HL-60/S4 treated with retinoic acid at 250 ng/mL for 4 days and 3 days (cell line): Measurements from ENCODE around the gene RAB43.
"Not testable (repeated sequence)": the region's sequence is repeated elsewhere in the genome, so short reads cannot be mapped to it uniquely, and the experiment has no call there.

Experiments used
- in situ Hi-C: fragments of 300-500 bp; cut with MboI; formaldehyde crosslinking; loops from 2 replicates; pipeline ENCODE4 v1.7.0; 2022; ENCODE audit warnings: low sequenced_read_pairs

RAB43 gene

DNA sequence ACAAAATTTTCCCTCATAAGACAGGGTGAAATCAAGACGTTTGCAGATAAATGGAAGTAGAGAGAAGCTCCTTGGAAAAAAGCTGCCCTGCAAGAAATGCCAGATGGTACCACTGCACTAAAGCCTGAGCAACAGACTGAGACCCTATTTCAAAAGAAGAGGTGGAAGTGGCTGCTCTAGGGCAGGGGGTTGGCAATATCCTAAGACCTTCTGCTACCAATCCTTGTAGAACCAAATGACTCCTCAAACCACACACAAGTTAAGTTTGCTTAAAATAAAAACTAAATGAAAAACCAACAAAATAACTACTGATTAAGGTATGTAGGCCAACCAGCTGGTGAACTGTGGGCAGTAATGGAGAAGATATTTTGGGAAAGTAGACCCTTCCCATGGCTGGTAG lies 21.3 kb downstream of the RAB43 start:
- in situ Hi-C loops: no loop called here

DNA sequence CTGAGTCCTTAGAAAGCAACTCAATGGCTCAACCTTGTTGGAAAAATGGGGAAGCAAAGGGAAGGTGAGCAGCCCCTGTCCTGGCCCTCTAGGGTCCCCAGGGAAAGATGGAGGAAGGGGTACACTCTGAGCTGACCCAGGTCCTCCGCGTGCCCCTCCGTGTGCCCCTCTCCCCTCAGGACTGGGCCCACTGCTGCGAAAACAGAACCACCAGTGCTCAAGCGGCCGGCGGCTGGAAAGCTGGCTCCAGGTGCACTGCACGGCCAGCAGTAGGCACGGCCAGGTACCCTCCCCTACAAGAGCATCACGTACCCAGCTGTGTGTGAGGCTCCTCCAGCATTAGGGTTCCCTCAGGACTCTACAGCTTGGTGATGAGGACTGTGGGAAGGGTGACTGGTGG lies 26.3 kb downstream of the RAB43 start:
- in situ Hi-C loops: no loop called here

GRCh38 chr3:129088312-129088711 lies 33.3 kb downstream of the RAB43 start:
- in situ Hi-C loops: not testable (repeated sequence)

GRCh38 chr3:129087904-129088303 lies 33.7 kb downstream of the RAB43 start:
- in situ Hi-C loops: not testable (repeated sequence)

- in situ Hi-C loops: no loop called here
Measured at GRCh38 chr3:129087138-129087702, 34.4 kb downstream of the RAB43 start.

DNA sequence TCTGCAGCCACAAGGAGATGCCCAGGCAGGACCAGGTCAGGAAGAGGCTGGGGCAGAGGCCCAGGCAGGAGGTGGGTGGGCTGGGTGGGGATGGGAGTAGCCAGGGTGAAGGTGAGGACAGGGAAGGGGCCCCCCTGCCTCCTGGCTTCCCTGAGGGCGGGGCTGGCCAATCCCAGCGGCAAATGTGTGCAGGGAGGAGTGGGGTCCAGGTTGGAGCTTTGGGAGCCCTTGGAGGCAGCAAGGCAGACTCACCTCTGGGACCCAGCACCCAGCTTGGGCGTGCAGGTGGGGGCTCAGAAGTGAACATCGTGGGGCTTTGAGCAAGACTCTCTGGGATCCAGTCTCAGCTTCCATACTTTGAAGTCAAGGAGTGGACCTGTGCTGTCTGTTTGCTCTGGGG lies 35.8 kb downstream of the RAB43 start:
- in situ Hi-C loops: no loop called here

DNA sequence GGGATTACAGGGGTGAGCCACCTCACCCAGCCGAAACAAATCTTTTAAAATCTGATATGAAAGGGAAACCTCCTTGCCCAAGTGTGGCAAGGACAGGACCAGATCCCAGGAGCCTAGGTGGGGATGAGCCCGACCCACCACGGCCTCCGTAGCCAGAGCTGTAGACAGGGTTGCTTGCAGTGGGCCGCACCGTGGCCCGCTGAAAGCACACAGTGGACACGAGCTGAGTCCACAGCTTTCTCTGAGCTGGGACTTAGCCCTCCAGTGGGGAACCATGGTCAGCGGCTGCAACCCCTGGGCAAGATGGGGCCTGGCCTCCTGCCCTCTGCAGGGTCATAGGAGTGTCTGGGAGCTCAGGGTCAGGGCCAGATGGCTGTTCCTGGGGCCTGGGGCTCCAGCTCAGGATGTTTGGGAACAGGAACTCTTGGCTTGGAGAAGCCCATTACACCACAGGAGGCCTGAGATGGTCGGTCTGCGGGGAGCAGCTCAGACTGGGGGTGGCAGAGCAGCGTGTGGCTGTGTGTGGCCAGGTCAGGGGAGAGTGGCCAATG lies 36.4 kb downstream of the RAB43 start:
- in situ Hi-C loops: no loop called here

- in situ Hi-C loops: no loop called here
Measured at GRCh38 chr3:129084501-129084900, 37.1 kb downstream of the RAB43 start.

GRCh38 chr3:129082026-129082425 lies 39.6 kb downstream of the RAB43 start:
- in situ Hi-C loops: no loop called here

GRCh38 chr3:129081503-129081902 lies 40.1 kb downstream of the RAB43 start:
- in situ Hi-C loops: no loop called here

DNA sequence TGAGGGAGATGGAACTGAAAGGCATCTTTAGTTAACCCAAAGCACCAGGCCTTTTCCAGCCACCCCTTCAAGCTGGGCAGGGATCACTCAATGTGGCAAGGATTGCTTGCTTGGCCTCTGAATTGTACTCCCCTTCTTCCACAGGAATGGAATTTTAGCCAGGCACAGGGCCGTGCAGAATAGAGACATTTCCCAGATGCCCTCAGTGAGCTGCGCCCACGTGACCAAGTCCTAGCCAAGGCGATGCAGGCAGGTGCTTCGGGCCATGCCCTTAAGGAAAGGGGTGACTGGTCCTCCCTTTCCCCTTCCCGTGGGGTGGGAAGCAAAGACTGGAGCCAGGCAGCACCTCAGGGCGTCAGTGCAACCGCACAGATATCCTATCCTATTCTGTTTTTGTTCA lies 43.1 kb downstream of the RAB43 start:
- in situ Hi-C loops: no loop called here

GRCh38 chr3:129077222-129077621 lies 44.4 kb downstream of the RAB43 start:
- in situ Hi-C loops: no loop called here

DNA sequence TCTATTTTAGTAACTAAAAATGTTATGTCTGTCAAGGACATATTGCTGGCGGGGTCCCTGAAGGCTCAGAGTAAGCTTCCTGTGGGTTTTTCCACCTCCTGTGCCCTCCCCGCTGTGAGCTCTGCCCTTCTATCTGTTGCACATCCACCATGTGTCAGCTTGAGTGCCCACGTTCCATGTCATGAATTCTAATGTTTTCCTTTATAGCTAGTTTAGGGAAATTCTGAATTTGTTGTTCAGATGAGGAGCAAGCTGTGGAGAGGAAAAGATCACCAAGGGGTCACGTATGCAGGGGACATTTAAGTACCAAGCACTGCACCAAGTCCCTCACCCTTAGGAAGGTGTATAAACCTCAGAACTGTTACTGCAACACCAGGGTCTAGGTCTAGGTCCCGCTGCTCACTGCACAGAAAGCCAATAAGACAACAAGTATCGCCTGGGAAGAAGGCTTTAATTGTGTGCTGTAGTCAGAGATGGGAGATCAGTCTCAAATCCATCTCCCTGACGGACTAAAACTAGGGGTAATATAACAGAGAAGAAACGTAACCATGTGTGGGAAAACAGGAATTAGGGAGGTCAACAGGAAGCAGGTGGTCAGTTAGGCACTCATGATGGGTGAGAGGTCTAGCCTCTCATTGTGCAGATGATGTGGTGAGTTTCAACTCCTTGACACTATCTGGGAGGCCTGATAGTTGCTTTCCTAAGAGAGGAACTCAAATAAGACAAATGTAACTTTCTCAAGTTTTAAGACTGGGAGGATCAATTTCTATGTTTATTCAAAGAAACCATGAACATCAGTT lies 51.3 kb downstream of the RAB43 start:
- in situ Hi-C loops: no loop called here

GRCh38 chr3:129069313-129070085 lies 52.1 kb downstream of the RAB43 start:
- in situ Hi-C loops: not testable (repeated sequence)

GRCh38 chr3:129068291-129068886 lies 53.2 kb downstream of the RAB43 start:
- in situ Hi-C loops: no loop called here

- in situ Hi-C loops: not testable (repeated sequence)
Measured at GRCh38 chr3:129067719-129068118, 53.9 kb downstream of the RAB43 start.

- in situ Hi-C loops: no loop called here
Measured at GRCh38 chr3:129065720-129066073, 55.9 kb downstream of the RAB43 start.

DNA sequence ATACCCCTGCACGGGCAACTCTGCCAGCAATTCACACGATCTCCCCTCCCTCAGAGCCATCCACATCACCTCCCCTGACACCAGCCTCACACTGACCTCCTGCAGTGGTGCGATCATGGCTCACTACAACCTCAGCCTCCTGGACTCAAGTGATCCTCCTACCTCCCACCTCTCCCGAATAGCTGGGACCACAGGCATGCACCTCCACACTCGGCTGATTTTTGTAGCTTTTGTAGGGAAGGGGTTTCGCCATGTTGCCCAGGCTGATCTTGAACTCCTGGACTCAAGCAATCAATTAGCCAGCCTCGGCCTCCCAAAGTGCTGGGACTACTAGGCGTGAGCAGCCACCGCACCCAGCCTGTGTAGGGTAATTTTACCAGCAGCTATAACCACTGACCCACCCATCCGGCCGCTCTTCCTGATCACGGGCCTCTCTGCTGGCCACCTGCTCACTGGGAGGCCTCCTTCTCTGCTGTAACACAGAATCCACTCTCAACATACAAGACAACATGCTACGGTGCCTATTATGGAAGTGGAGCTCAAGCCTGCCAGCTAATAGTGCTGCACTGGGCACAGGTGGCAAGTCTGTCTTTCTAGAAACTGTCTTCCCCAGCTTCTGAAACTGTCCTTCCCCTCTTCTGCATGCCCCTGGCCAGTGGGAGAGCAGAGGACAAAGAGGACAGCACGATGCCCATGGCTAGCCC lies 56.4 kb downstream of the RAB43 start:
- in situ Hi-C loops: no loop called here

GRCh38 chr3:129063841-129064482 lies 57.6 kb downstream of the RAB43 start:
- in situ Hi-C loops: no loop called here

DNA sequence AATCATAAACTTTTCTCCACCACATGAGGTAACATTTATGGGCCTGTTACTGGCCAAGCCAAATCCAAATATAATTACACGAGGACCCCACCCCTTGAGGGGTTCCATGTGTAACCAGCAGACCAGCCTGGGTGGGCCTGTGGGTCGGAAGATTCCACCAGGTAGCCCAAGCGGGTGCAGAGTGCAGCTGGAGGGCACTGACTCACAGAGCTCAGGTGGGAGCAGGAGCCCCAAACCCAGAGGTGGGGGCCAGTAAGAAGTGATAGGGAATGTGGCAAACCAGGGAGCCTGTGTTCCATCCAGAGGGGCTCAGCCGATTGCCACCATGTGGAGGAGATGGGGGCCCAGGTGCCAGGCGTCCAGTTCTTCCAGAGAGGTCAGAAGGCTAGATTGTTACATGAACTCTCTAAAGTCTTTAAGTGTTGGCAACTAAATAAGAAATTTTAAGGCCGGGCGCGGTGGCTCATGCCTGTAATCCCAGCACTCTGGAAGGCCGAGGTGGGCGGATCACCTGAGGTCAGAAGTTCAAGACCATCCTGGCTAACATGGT lies 58.4 kb downstream of the RAB43 start:
- in situ Hi-C loops: no loop called here
